Measurements from ENCODE around the gene PAX5.

The PAX5 gene

DNA sequence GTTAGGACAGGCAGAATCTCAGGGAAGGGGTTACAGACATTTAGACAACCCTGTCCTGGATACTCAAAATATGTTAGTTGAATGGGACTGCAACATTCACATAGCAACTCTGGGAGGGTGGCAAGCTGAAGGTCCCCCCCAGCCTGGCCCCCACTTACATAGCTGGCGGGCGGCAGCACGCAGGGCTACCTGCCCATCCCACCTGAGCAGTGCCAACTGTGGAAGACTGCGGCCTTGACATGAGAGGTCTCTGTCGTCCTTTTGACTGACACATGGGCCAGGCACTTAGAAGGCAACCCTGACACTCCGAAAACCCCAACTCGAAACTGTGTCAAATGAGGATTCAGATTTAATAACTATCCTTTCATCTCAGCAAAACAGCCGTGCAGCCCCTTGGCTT lies 16.5 kb downstream of the PAX5 start:
- no peak for DNase-seq
- TF ChIP-seq POLR2A (IDR thresholded peaks at IDR 0.05; ENCODE audit: low read length) (no peak), GATA1 (IDR thresholded peaks at IDR 0.05; ENCODE audit: low read depth, low read length) (no peak)

- DNase-seq, result no peak
- TF ChIP-seq POLR2A (IDR thresholded peaks at IDR 0.05; ENCODE audit: low read length) (no peak), GATA1 (IDR thresholded peaks at IDR 0.05; ENCODE audit: low read depth, low read length) (no peak)
These were observed 22.5 kb downstream of the PAX5 start for GRCh38 chr9:37011530-37011929.

DNA sequence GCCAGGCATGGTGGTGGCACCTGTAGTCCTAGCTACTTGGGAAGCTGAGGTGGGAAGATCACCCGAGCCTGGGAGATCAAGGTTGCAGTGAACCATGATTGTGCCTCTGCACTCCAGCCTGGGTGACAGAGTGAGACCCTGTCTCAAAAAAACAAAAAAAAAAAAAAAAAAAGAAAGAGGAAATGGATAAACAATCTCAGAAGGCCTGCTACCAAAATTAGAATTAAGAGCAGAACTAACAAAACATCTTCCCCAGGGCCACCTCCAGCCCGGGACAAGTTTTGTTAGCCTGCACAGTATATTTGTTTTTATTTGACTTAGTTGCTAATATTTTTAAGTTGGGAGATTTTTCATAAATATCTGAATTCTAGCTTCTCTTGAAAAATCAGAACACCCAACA lies 23.1 kb downstream of the PAX5 start:
- DNase-seq, result no peak
- TF ChIP-seq POLR2A (IDR thresholded peaks at IDR 0.05; ENCODE audit: low read length), result no peak

DNA sequence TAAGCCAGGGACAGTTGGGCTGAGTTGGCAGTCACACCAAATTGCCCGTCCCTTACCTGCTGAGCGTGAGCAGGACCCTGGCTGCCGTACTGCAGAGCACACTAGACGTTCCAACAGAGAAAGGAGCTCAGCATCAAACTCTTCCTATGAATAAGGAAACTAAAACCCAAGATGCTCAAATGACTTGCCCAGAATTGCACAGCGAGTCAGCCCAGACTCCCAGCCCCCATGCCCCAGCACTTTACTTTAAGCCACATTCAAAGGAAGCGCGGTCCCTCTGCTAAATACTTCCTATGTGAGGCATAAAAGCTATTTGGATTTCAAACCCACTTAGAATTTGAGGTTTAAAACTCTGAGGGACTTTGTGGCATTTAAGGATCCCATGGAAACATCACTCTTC lies 23.9 kb downstream of the PAX5 start:
- no peak for DNase-seq
- TF ChIP-seq POLR2A (IDR thresholded peaks at IDR 0.05; ENCODE audit: low read length) (no peak), GATA1 (IDR thresholded peaks at IDR 0.05; ENCODE audit: low read depth, low read length) (no peak)

DNA sequence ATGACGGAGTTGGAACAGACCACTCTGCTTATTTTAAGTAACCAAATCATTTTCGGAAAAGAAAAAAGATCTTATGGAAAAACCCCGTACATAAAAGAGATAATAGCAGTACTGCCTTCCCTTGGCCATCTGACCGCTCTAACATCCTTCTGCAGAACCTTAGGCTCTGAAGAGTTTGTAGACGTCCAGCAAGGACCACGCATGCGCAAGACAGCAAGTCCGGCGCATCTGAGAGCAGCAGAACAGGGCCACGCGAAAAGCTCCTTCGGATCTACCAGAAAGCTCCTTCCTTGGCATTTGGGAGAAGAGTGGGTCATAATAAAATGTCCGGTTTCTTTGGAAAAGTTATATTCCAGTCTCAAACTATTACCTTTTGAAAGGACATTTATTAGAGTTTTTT lies 26.8 kb downstream of the PAX5 start:
- DNase-seq, result no peak
- TF ChIP-seq GATA1 (IDR thresholded peaks at IDR 0.05; ENCODE audit: low read depth, low read length) (no peak), POLR2A (IDR thresholded peaks at IDR 0.05; ENCODE audit: low read length) (no peak)

- TF ChIP-seq GATA1 (IDR thresholded peaks at IDR 0.05; ENCODE audit: low read depth, low read length) (no peak), POLR2A (IDR thresholded peaks at IDR 0.05; ENCODE audit: low read length) (no peak)
These were observed 28.4 kb downstream of the PAX5 start for GRCh38 chr9:37005517-37006140.

DNA sequence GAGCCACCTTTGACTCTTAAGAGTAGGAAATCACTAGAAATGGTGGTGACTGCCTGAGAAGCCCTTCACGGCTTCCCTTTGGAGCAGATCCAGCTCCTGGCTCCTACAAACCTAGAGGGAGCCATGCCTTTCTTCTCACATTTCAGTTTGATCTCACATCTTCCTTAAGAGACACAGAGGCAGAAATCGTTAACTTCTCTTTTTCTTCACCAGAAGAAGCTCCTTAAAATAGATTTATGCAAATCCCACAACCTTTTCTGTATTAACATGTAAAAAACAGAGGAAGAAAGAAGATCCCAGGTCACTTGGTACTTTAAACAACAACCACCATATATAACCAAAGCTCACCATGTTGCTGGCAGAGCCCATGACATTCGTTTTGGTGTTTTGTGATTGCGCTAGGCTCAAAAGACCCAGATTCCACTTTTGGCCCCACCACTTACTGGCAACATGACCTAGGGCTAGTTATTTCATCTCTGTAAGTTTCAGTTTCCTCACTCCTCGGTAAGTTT lies 29.6 kb downstream of the PAX5 start:
- no peak for DNase-seq
- TF ChIP-seq POLR2A (IDR thresholded peaks at IDR 0.05; ENCODE audit: low read length), result no peak
- no peak for TF ChIP-seq GATA1 (IDR thresholded peaks at IDR 0.05; ENCODE audit: low read depth, low read length)

More at GRCh38 chr9:37005517-37006140, 28.4 kb downstream of the PAX5 start:
- DNase-seq, result no peak

DNA sequence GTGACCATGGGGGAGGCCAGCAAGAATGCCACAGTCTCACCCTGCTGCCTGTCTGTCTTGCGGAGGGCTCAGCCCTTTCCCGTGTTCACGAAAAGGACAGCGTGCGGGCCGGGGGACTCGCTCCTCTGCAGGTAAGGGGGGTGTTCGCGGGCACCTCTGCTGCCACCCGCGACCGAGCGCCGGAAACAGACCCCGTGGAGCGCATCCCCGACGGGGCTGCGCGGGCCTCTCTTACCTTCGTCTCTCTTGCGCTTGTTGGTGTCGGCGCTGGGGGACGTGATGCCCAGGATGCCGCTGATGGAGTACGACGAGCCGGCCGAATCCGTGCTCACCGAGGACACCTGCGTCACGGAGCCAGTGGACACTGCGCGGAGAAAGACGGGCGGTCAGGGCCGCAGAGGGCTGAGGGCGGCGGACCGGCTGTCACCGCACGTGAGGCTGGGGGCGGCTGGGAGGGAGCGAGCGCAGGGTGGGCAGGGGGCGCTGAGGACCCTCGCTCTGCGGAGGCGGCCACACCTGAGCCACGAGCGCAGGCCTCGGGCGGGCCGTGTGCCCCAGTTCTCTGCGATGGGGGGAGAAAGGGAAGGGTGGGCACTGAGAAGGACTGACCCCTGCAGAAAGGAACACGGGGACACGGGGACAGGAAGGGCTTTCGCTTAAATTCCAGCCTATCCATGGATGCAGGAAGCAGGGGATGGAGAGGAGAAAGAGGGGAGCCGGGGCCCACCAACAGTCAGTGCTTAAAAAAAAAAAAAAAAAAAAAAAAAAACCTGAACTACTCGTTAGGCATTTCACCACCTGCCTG lies 31.5 kb downstream of the PAX5 start:
- DNase-seq, result no peak
- TF ChIP-seq POLR2A (IDR thresholded peaks at IDR 0.05; ENCODE audit: low read length) (no peak), GATA1 (IDR thresholded peaks at IDR 0.05; ENCODE audit: low read depth, low read length) (no peak)

DNA sequence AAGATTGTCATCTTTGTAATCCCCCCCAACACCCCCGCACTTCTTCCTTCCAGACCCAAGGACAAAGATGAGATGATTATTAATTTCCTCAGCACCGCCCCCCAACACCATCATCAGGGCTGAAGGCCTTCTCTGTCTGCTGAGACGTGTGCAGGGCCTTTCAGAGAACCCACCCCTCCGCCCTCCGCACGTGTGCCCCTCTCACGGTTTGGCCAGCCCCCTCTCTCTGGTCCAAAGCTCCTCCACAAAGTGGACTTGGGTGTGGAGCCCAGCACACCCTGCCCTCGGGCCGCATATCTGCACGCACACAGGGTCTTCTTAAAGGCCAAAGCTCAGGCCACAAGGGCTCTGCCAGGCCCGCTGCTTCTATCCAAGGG lies 32.0 kb downstream of the PAX5 start:
- TF ChIP-seq GATA1 (IDR thresholded peaks at IDR 0.05; ENCODE audit: low read depth, low read length) (no peak), POLR2A (IDR thresholded peaks at IDR 0.05; ENCODE audit: low read length) (no peak)
- DNase-seq, result no peak

- no peak for DNase-seq
- TF ChIP-seq GATA1 (IDR thresholded peaks at IDR 0.05; ENCODE audit: low read depth, low read length), result no peak
- no peak for TF ChIP-seq POLR2A (IDR thresholded peaks at IDR 0.05; ENCODE audit: low read length)
These were observed 32.6 kb downstream of the PAX5 start for GRCh38 chr9:37001459-37001858.

DNA sequence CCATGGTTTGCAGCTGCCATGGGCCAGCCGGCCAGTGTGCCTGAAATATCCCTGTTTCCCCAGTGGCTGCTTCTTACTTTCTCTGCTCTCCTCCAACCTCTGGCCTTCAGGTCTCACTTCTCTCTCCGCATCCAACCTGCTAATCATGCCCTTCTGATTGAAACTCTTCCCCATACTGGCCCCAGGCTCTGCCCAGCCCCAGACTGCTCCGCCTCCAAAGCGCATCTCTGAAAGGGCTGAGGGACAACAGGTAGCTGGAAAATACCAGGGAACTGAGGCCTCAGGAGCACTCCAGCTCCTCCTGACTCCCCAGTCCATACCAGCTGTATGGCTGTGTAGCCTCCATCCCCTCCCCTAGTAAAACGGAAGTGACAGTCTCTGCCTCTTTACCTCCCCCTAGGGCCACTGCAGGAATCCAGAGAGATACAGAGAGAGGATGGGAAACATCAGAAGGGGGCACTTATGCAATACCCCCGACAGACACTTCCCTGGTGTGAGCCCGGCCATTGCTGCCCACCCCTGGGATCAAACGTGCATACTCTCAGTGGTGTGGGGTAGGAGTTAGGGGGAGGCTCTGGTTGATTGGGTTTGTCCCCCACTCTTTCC lies 34.2 kb downstream of the PAX5 start:
- DNase-seq, result no peak
- no peak for TF ChIP-seq GATA1 (IDR thresholded peaks at IDR 0.05; ENCODE audit: low read depth, low read length)
- TF ChIP-seq POLR2A (IDR thresholded peaks at IDR 0.05; ENCODE audit: low read length), result no peak

DNA sequence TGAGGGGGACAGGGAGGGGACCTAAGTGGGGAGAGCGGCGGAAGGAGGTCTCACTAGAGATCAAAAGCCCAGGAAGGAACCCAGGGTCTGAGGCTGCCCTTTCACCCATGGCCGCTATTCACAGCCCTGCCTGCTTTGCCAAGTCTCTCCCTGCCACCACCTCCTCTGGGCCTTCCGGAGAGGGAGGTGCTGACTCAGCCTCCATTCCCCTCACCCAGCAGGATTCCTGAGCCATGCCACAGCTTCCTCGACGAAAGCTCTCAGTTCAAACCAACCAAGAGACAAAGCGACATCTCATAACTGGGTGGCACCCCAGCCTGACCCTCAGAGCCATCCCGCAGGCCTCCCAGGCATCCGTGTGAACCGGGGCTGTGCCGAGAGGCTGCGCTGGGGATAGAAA lies 36.7 kb downstream of the PAX5 start:
- DNase-seq, result no peak
- TF ChIP-seq POLR2A (IDR thresholded peaks at IDR 0.05; ENCODE audit: low read length) (no peak), GATA1 (IDR thresholded peaks at IDR 0.05; ENCODE audit: low read depth, low read length) (no peak)

GRCh38 chr9:36996706-36997086 lies 37.4 kb downstream of the PAX5 start:
- no peak for TF ChIP-seq GATA1 (IDR thresholded peaks at IDR 0.05; ENCODE audit: low read depth, low read length)
- no peak for TF ChIP-seq POLR2A (IDR thresholded peaks at IDR 0.05; ENCODE audit: low read length)

GRCh38 chr9:36995927-36996705 lies 38.0 kb downstream of the PAX5 start:
- TF ChIP-seq POLR2A (IDR thresholded peaks at IDR 0.05; ENCODE audit: low read length) (no peak), GATA1 (IDR thresholded peaks at IDR 0.05; ENCODE audit: low read depth, low read length) (no peak)

More at GRCh38 chr9:36996706-36997086, 37.4 kb downstream of the PAX5 start:
- no peak for DNase-seq

More at GRCh38 chr9:36995927-36996705, 38.0 kb downstream of the PAX5 start:
- DNase-seq, result peak; percentile 65 to 75
